RKO (cell line): Measurements from ENCODE around the gene GRIK4.
"Not testable (repeated sequence)": the region's sequence is repeated elsewhere in the genome, so short reads cannot be mapped to it uniquely, and the experiment has no call there.

Source experiments
- DNase-seq: peaks from one replicate; pipeline ENCODE4 v3.0.0-alpha.2; 2016; ENCODE audit warnings: low spot score

Gene GRIK4

GRCh38 chr11:120606211-120607010 lies 94.9 kb downstream of the GRIK4 start:
- no peak for DNase-seq

- no peak for DNase-seq
Measured at GRCh38 chr11:120608061-120608460, 96.5 kb downstream of the GRIK4 start.

- DNase-seq = no peak
Measured at GRCh38 chr11:120608760-120609211, 97.2 kb downstream of the GRIK4 start.

- no peak for DNase-seq
Measured at GRCh38 chr11:120610111-120610510, 98.6 kb downstream of the GRIK4 start.

GRCh38 chr11:120611581-120611980 lies 100.0 kb downstream of the GRIK4 start:
- no peak for DNase-seq

- no peak for DNase-seq
Measured at GRCh38 chr11:120612513-120613263, 101.1 kb downstream of the GRIK4 start.

GRCh38 chr11:120613264-120614226 lies 102.0 kb downstream of the GRIK4 start:
- DNase-seq = no peak

- DNase-seq = no peak
Measured at GRCh38 chr11:120615391-120615790, 103.8 kb downstream of the GRIK4 start.

GRCh38 chr11:120618399-120618798 lies 106.9 kb downstream of the GRIK4 start:
- no peak for DNase-seq

GRCh38 chr11:120622189-120622875 lies 110.8 kb downstream of the GRIK4 start:
- DNase-seq = no peak

- DNase-seq = not testable (repeated sequence)
Measured at GRCh38 chr11:120624992-120625391, 113.4 kb downstream of the GRIK4 start.

GRCh38 chr11:120625565-120625964 lies 114.0 kb downstream of the GRIK4 start:
- no peak for DNase-seq

- no peak for DNase-seq
Measured at GRCh38 chr11:120626791-120627190, 115.2 kb downstream of the GRIK4 start.

- DNase-seq = no peak
Measured at GRCh38 chr11:120627327-120628163, 116.0 kb downstream of the GRIK4 start.

- no peak for DNase-seq
Measured at GRCh38 chr11:120629407-120630080, 118.0 kb downstream of the GRIK4 start.

- no peak for DNase-seq
Measured at GRCh38 chr11:120630122-120630521, 118.6 kb downstream of the GRIK4 start.

- no peak for DNase-seq
Measured at GRCh38 chr11:120632579-120632978, 121.0 kb downstream of the GRIK4 start.

GRCh38 chr11:120633616-120634393 lies 122.3 kb downstream of the GRIK4 start:
- no peak for DNase-seq

- no peak for DNase-seq
Measured at GRCh38 chr11:120634706-120635105, 123.2 kb downstream of the GRIK4 start.
